ENCODE measurements around the gene NECTIN1.

The NECTIN1 gene

GRCh38 chr11:119712006-119712405 lies 17.0 kb downstream of the NECTIN1 start:
- TF ChIP-seq MAX (IDR thresholded peaks at IDR 0.05; ENCODE audit: low read depth, low read length) (no peak), CTCF (IDR thresholded peaks at IDR 0.05; ENCODE audit: low read depth, low read length) (no peak), POLR2A (IDR thresholded peaks at IDR 0.05; ENCODE audit: extremely low read depth, insufficient read length) (no peak), MYC (IDR thresholded peaks at IDR 0.05; ENCODE audit: low read depth, low read length) (no peak)
- no peak overlapping the region for H3K4me3 ChIP-seq (ENCODE audit: low read depth, low read length)
- no peak for DNase-seq (ENCODE audit: low read depth)

GRCh38 chr11:119711476-119711875 lies 17.5 kb downstream of the NECTIN1 start:
- H3K4me3 ChIP-seq (ENCODE audit: low read depth, low read length) = no peak overlapping the region
- no peak for TF ChIP-seq POLR2A (IDR thresholded peaks at IDR 0.05; ENCODE audit: extremely low read depth, insufficient read length)
- no peak for TF ChIP-seq MAX (IDR thresholded peaks at IDR 0.05; ENCODE audit: low read depth, low read length)
- TF ChIP-seq CTCF (IDR thresholded peaks at IDR 0.05; ENCODE audit: low read depth, low read length) = no peak
- TF ChIP-seq MYC (IDR thresholded peaks at IDR 0.05; ENCODE audit: low read depth, low read length) = no peak
- DNase-seq (ENCODE audit: low read depth) = no peak

- no peak overlapping the region for H3K4me3 ChIP-seq (ENCODE audit: low read depth, low read length)
- DNase-seq (ENCODE audit: low read depth) = no peak
- TF ChIP-seq MAX (IDR thresholded peaks at IDR 0.05; ENCODE audit: low read depth, low read length) = no peak
- TF ChIP-seq POLR2A (IDR thresholded peaks at IDR 0.05; ENCODE audit: extremely low read depth, insufficient read length) = no peak
Measured at GRCh38 chr11:119710417-119710816, 18.6 kb downstream of the NECTIN1 start.

- TF ChIP-seq CTCF (IDR thresholded peaks at IDR 0.05; ENCODE audit: low read depth, low read length) = no peak
- no peak for TF ChIP-seq POLR2A (IDR thresholded peaks at IDR 0.05; ENCODE audit: extremely low read depth, insufficient read length)
- TF ChIP-seq MYC (IDR thresholded peaks at IDR 0.05; ENCODE audit: low read depth, low read length) = no peak
- TF ChIP-seq MAX (IDR thresholded peaks at IDR 0.05; ENCODE audit: low read depth, low read length) = no peak
- no peak overlapping the region for H3K4me3 ChIP-seq (ENCODE audit: low read depth, low read length)
- DNase-seq (ENCODE audit: low read depth) = peak; percentile 85
Measured at GRCh38 chr11:119709638-119710346, 19.2 kb downstream of the NECTIN1 start.

- TF ChIP-seq MAX (IDR thresholded peaks at IDR 0.05; ENCODE audit: low read depth, low read length) = no peak
- TF ChIP-seq POLR2A (IDR thresholded peaks at IDR 0.05; ENCODE audit: extremely low read depth, insufficient read length) = no peak
- no peak for TF ChIP-seq CTCF (IDR thresholded peaks at IDR 0.05; ENCODE audit: low read depth, low read length)
- no peak for TF ChIP-seq MYC (IDR thresholded peaks at IDR 0.05; ENCODE audit: low read depth, low read length)
- H3K4me3 ChIP-seq (ENCODE audit: low read depth, low read length) = no peak overlapping the region
Measured at GRCh38 chr11:119709171-119709570, 19.8 kb downstream of the NECTIN1 start.

GRCh38 chr11:119708384-119708783 lies 20.6 kb downstream of the NECTIN1 start:
- H3K4me3 ChIP-seq (ENCODE audit: low read depth, low read length) = no peak overlapping the region
- TF ChIP-seq POLR2A (IDR thresholded peaks at IDR 0.05; ENCODE audit: extremely low read depth, insufficient read length) (no peak), MYC (IDR thresholded peaks at IDR 0.05; ENCODE audit: low read depth, low read length) (no peak), CTCF (IDR thresholded peaks at IDR 0.05; ENCODE audit: low read depth, low read length) (no peak), MAX (IDR thresholded peaks at IDR 0.05; ENCODE audit: low read depth, low read length) (no peak)
- DNase-seq (ENCODE audit: low read depth) = no peak

More at GRCh38 chr11:119709171-119709570, 19.8 kb downstream of the NECTIN1 start:
- no peak for DNase-seq (ENCODE audit: low read depth)
